HEK293 (cell line): Measurements from ENCODE around the gene KCTD19.

Source experiments
- CTCF ChIA-PET: fragments of 350-600 bp; formaldehyde crosslinking; extraction: SDS; loops from one replicate; lab custom pipeline; 2021; ENCODE audit warnings: antibody characterized with exemption; lab: Yijun Ruan, JAX
- POLR2A ChIA-PET: fragments of 300-600 bp; formaldehyde crosslinking; extraction: SDS; loops from one replicate; lab custom pipeline; 2020; ENCODE audit warnings: antibody characterized with exemption, inconsistent platforms; lab: Yijun Ruan, JAX
- H3K27ac ChIP-seq: fragments of 200-500 bp; sonication (Bioruptor generic); 2 replicates; pipeline ENCODE4 v1.5.1; 2014; ENCODE audit warnings: low read depth, low read length, control low read depth, inconsistent platforms; ENCODE audit errors: extremely low read depth
- H3K36me3 ChIP-seq, 2 experiments: fragments of 200-500 bp in 1 of 2; sonication (Bioruptor generic) in 1 of 2; 1 replicate in 1 of 2; 2 replicates in 1 of 2; pipeline ENCODE4 v1.5.1; 2014 to 2017; ENCODE audit warnings: inconsistent platforms in 2 of 2, low read length in 2 of 2; ENCODE audit not compliant: control insufficient read depth in 2 of 2, insufficient read depth in 1 of 2
- H3K4me1 ChIP-seq: fragments of 200-500 bp; sonication (Bioruptor generic); 2 replicates; pipeline ENCODE4 v1.5.1; 2014; ENCODE audit warnings: mild to moderate bottlenecking, low read length, inconsistent platforms; ENCODE audit not compliant: control insufficient read depth, insufficient read depth
- H3K4me3 ChIP-seq: 2 replicates; pipeline ENCODE4 v1.5.1; 2011; ENCODE audit warnings: low read depth, mild to moderate bottlenecking, control low read depth, low read length, moderate library complexity
- H3K9me3 ChIP-seq: fragments of 200-500 bp; sonication (Bioruptor generic); 2 replicates; pipeline ENCODE4 v1.5.1; 2014; ENCODE audit warnings: low read depth, low read length, inconsistent platforms; ENCODE audit not compliant: control insufficient read depth, insufficient read depth
- GFI1B ChIP-seq: fragments of 450-650 bp; formaldehyde crosslinking; IDR thresholded peaks from 2 replicates; pipeline ENCODE4 v1.5.1; 2016; ENCODE audit warnings: missing biosample characterization, missing genetic modification characterization
- HOXA7 ChIP-seq: sonication (generic); formaldehyde crosslinking; IDR thresholded peaks from 2 replicates; pipeline ENCODE4 v1.8.1; 2022; ENCODE audit warnings: missing genetic modification reagents, borderline replicate concordance
- HOXD13 ChIP-seq: sonication (generic); formaldehyde crosslinking; IDR thresholded peaks from 2 replicates; pipeline ENCODE4 v1.8.0; 2022; ENCODE audit warnings: missing genetic modification reagents, borderline replicate concordance
- KLF9 ChIP-seq: fragments of 450-650 bp; formaldehyde crosslinking; IDR thresholded peaks from 2 replicates; pipeline ENCODE4 v1.5.1; 2016; ENCODE audit warnings: missing biosample characterization, missing genetic modification characterization, low read depth
- YY2 ChIP-seq: fragments of 450-650 bp; formaldehyde crosslinking; IDR thresholded peaks from 2 replicates; pipeline ENCODE4 v1.5.1; 2016; ENCODE audit warnings: missing biosample characterization, missing genetic modification characterization
- ZFP3 ChIP-seq: fragments of 450-650 bp; formaldehyde crosslinking; IDR thresholded peaks from 2 replicates; pipeline ENCODE4 v1.5.1; 2016; ENCODE audit warnings: low read depth, missing biosample characterization, missing genetic modification characterization
- ZFP69B ChIP-seq: fragments of 450-650 bp; formaldehyde crosslinking; IDR thresholded peaks from 2 replicates; pipeline ENCODE4 v1.5.1; 2016; ENCODE audit warnings: missing biosample characterization, missing genetic modification characterization
- ZNF10 ChIP-seq: fragments of 450-650 bp; formaldehyde crosslinking; IDR thresholded peaks from 2 replicates; pipeline ENCODE4 v1.5.1; 2017; ENCODE audit warnings: missing biosample characterization, missing genetic modification characterization
- ZNF146 ChIP-seq: fragments of 450-650 bp; formaldehyde crosslinking; IDR thresholded peaks from 2 replicates; pipeline ENCODE4 v1.5.1; 2016; ENCODE audit warnings: missing biosample characterization, missing genetic modification characterization
- ZNF169 ChIP-seq: fragments of 450-650 bp; formaldehyde crosslinking; IDR thresholded peaks from 2 replicates; pipeline ENCODE4 v1.5.1; 2016; ENCODE audit warnings: missing biosample characterization, missing genetic modification characterization
- ZNF223 ChIP-seq: fragments of 450-650 bp; formaldehyde crosslinking; IDR thresholded peaks from 2 replicates; pipeline ENCODE4 v1.5.1; 2016; ENCODE audit warnings: missing biosample characterization, missing genetic modification characterization
- ZNF239 ChIP-seq: fragments of 450-650 bp; formaldehyde crosslinking; IDR thresholded peaks from 2 replicates; pipeline ENCODE4 v1.5.1; 2016; ENCODE audit warnings: missing biosample characterization, missing genetic modification characterization
- ZNF248 ChIP-seq: fragments of 450-650 bp; formaldehyde crosslinking; IDR thresholded peaks from 2 replicates; pipeline ENCODE4 v1.5.1; 2017; ENCODE audit warnings: missing biosample characterization, missing genetic modification characterization
- ZNF311 ChIP-seq: fragments of 450-650 bp; formaldehyde crosslinking; IDR thresholded peaks from 2 replicates; pipeline ENCODE4 v1.5.1; 2017; ENCODE audit warnings: missing biosample characterization, missing genetic modification characterization, borderline replicate concordance
- ZNF510 ChIP-seq: fragments of 450-650 bp; formaldehyde crosslinking; IDR thresholded peaks from 2 replicates; pipeline ENCODE4 v1.5.1; 2018; ENCODE audit warnings: mild to moderate bottlenecking, missing genetic modification characterization, missing biosample characterization; ENCODE audit not compliant: insufficient replicate concordance
- ZNF514 ChIP-seq: fragments of 450-650 bp; formaldehyde crosslinking; IDR thresholded peaks from 2 replicates; pipeline ENCODE4 v1.5.1; 2016; ENCODE audit warnings: missing biosample characterization, missing genetic modification characterization
- ZNF548 ChIP-seq: fragments of 450-650 bp; formaldehyde crosslinking; IDR thresholded peaks from 2 replicates; pipeline ENCODE4 v1.5.1; 2016; ENCODE audit warnings: missing biosample characterization, missing genetic modification characterization
- ZNF555 ChIP-seq: fragments of 450-650 bp; formaldehyde crosslinking; conservative IDR thresholded peaks from 2 replicates; pipeline ENCODE4 v1.5.1; 2017; ENCODE audit warnings: missing biosample characterization, mild to moderate bottlenecking, missing genetic modification characterization, inconsistent platforms
- ZNF621 ChIP-seq: fragments of 450-650 bp; formaldehyde crosslinking; IDR thresholded peaks from 2 replicates; pipeline ENCODE4 v1.5.1; 2017; ENCODE audit warnings: missing biosample characterization, missing genetic modification characterization
- ZNF629 ChIP-seq: fragments of 450-650 bp; formaldehyde crosslinking; IDR thresholded peaks from 2 replicates; pipeline ENCODE4 v1.5.1; 2017; ENCODE audit warnings: missing biosample characterization, missing genetic modification characterization
- ZXDB ChIP-seq: fragments of 450-650 bp; formaldehyde crosslinking; IDR thresholded peaks from 2 replicates; pipeline ENCODE4 v1.5.1; 2016; ENCODE audit warnings: missing biosample characterization, missing genetic modification characterization
- TF ChIP-seq, protein P1 (sequence below): fragments of 450-650 bp; formaldehyde crosslinking; IDR thresholded peaks from 2 replicates; pipeline ENCODE4 v1.5.1; 2016; ENCODE audit warnings: missing biosample characterization, missing genetic modification characterization
- TF ChIP-seq, protein P2 (sequence below): fragments of 450-650 bp; formaldehyde crosslinking; IDR thresholded peaks from 2 replicates; pipeline ENCODE4 v1.5.1; 2016; ENCODE audit warnings: missing biosample characterization, missing genetic modification characterization

Gene KCTD19

GRCh38 chr16:67269766-67270165 is 56.8 kb downstream of the KCTD19 start:
- TF ChIP-seq ZNF248 (tag by site-specific recombination) (no peak), ZNF169 (tag by site-specific recombination) (no peak), ZNF514 (no peak), ZNF629 (tag by site-specific recombination) (no peak), HOXD13 (no peak), ZNF548 (tag by site-specific recombination) (no peak), ZFP3 (no peak), KLF9 (tag by site-specific recombination) (no peak), ZNF239 (tag by site-specific recombination) (no peak), ZNF510 (tag by site-specific recombination) (no peak), GFI1B (no peak), YY2 (tag by site-specific recombination) (no peak), ZNF10 (tag by site-specific recombination) (no peak), ZNF223 (tag by site-specific recombination) (no peak), HOXA7 (CRISPR knock-in tag) (no peak)
- TF ChIP-seq, protein P1, sequence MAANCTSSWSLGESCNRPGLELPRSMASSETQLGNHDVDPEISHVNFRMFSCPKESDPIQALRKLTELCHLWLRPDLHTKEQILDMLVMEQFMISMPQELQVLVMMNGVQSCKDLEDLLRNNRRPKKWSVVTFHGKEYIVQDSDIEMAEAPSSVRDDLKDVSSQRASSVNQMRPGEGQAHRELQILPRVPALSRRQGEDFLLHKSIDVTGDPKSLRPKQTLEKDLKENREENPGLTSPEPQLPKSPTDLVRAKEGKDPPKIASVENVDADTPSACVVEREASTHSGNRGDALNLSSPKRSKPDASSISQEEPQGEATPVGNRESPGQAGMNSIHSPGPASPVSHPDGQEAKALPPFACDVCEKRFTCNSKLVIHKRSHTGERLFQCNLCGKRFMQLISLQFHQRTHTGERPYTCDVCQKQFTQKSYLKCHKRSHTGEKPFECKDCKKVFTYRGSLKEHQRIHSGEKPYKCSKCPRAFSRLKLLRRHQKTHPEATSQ: no peak
- no peaks in the 10 kb centered on the region for H3K4me1 ChIP-seq
- peaks cover 0 to 5% of the 10 kb centered on the region in 2 experiments; a peak in 2 of 3 replicates for H3K36me3 ChIP-seq
- CTCF ChIA-PET: interaction anchor here (0.7 to 2.9 kb wide), 7 partner anchors 9 to 158 kb away, joined by 3 to 9 read pairs (median 7); partner anchors contain the start of gene PLEKHG4
- H3K9me3 ChIP-seq: no peaks in the 10 kb centered on the region
- no peak overlapping the region for H3K27ac ChIP-seq
- POLR2A ChIA-PET: no interaction called here
- no peak overlapping the region for H3K4me3 ChIP-seq

DNA sequence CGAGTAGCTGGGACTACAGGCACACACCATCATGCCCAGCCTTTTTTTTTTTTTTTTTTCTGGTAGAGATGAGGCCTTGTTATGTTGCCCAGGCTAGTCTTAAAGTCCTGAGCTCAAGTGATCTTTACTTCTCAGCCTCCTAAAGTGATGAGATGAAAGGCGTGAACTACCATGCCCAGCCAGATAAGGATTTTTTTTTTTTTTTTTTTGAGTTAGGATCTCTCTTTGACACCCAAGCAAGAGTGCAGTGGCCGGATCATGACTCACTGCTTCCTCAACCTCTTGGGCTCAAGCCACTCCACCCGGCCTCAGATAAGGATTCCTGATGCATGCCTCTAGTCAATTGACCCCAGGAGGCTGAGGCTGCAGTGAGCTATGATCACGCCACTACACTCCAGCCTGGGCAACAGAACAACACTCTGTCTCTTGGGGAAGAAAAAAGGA is 58.4 kb downstream of the KCTD19 start:
- TF ChIP-seq ZNF311 (tag by site-specific recombination) (no peak), ZNF146 (tag by site-specific recombination) (no peak), ZFP69B (tag by site-specific recombination) (no peak), ZXDB (tag by site-specific recombination) (no peak), ZNF621 (no peak), ZNF555 (tag by site-specific recombination) (no peak)
- TF ChIP-seq, protein P2, sequence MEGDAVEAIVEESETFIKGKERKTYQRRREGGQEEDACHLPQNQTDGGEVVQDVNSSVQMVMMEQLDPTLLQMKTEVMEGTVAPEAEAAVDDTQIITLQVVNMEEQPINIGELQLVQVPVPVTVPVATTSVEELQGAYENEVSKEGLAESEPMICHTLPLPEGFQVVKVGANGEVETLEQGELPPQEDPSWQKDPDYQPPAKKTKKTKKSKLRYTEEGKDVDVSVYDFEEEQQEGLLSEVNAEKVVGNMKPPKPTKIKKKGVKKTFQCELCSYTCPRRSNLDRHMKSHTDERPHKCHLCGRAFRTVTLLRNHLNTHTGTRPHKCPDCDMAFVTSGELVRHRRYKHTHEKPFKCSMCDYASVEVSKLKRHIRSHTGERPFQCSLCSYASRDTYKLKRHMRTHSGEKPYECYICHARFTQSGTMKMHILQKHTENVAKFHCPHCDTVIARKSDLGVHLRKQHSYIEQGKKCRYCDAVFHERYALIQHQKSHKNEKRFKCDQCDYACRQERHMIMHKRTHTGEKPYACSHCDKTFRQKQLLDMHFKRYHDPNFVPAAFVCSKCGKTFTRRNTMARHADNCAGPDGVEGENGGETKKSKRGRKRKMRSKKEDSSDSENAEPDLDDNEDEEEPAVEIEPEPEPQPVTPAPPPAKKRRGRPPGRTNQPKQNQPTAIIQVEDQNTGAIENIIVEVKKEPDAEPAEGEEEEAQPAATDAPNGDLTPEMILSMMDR: no peak

More for the DNA sequence above, 58.4 kb downstream of the KCTD19 start:
- H3K4me3 ChIP-seq: no peak overlapping the region
- CTCF ChIA-PET: interaction anchor here (0.6 to 2.9 kb wide), 6 partner anchors 10 to 395 kb away, joined by 3 to 9 read pairs (median 4); partner anchors contain the start of gene PLEKHG4
- H3K9me3 ChIP-seq: no peaks in the 10 kb centered on the region
- no peaks in the 10 kb centered on the region for H3K4me1 ChIP-seq
- POLR2A ChIA-PET: interaction anchor here (0.6 to 1.0 kb wide), 4 partner anchors 11 to 60 kb away, joined by 3 to 5 read pairs (median 4); partner anchors contain the start of genes FHOD1 and PLEKHG4
- no peak overlapping the region for H3K27ac ChIP-seq
- H3K36me3 ChIP-seq: peaks cover 0 to 5% of the 10 kb centered on the region in 2 experiments; a peak in 2 of 3 replicates
